K562 (cell line): ENCODE results near the gene AGO1. TPM values are rescaled to one million over a fixed set of nuclear protein-coding genes. Genes with fewer than 3 reads are reported as not detected.

Source experiments
- BRCA1 ChIP-seq, 2 experiments: fragments of 450-650 bp in 1 of 2; sonication (generic) in 1 of 2; formaldehyde crosslinking in 1 of 2; IDR thresholded peaks; 2 replicates each; pipeline versions ENCODE4 v1.5.0 to v1.6.1; 2017 to 2020; ENCODE audit warnings: mild to moderate bottlenecking in 1 of 2, missing genetic modification reagents in 1 of 2
- C11orf30 ChIP-seq: fragments of 450-650 bp; IDR thresholded peaks from 2 replicates; pipeline ENCODE4 v1.6.1; 2016; ENCODE audit warnings: low read depth, mild to moderate bottlenecking
- HDAC2 ChIP-seq: fragments of 450-650 bp; IDR thresholded peaks from 2 replicates; pipeline ENCODE4 v1.6.1; 2016; ENCODE audit warnings: mild to moderate bottlenecking
- L3MBTL2 ChIP-seq: fragments of 450-650 bp; IDR thresholded peaks from 2 replicates; pipeline ENCODE4 v1.6.1; 2016; ENCODE audit warnings: mild to moderate bottlenecking, moderate library complexity
- NRF1 ChIP-seq, 2 experiments: fragments of 450-650 bp; IDR thresholded peaks in 1 of 2; conservative IDR thresholded peaks in 1 of 2; 2 replicates each; pipeline ENCODE4 v1.6.1; 2014; ENCODE audit warnings: mild to moderate bottlenecking in 2 of 2
- POLR2G ChIP-seq: fragments of 200-400 bp; formaldehyde crosslinking; IDR thresholded peaks from 2 replicates; pipeline ENCODE4 v1.6.1; 2017; ENCODE audit warnings: low read depth, mild to moderate bottlenecking, antibody characterized with exemption, low read length, moderate library complexity
- RCOR1 ChIP-seq, 2 experiments: IDR thresholded peaks; 2 replicates each; pipeline ENCODE4 v1.6.1; 2012; ENCODE audit warnings: low read depth in 2 of 2, low read length in 2 of 2, borderline replicate concordance in 1 of 2, improper control_type of control experiment in 1 of 2
- RHOXF2B ChIP-seq: fragments of 250-450 bp; sonication (Bioruptor Pico); conservative IDR thresholded peaks from 2 replicates; pipeline ENCODE4 v1.5.1; 2021
- TRIM24 ChIP-seq, 2 experiments: fragments of 450-650 bp; IDR thresholded peaks; 2 replicates each; pipeline ENCODE4 v1.6.1; 2016
- ZNF212 ChIP-seq: fragments of 450-650 bp; formaldehyde crosslinking; IDR thresholded peaks from 2 replicates; pipeline ENCODE4 v1.4.0; 2020; ENCODE audit warnings: mild to moderate bottlenecking
- ZNF224 ChIP-seq: sonication (generic); formaldehyde crosslinking; IDR thresholded peaks from 2 replicates; pipeline ENCODE4 v1.8.0; 2022; ENCODE audit warnings: mild to moderate bottlenecking, missing genetic modification reagents
- polyA plus RNA-seq, 8 experiments: library from polyadenylated mRNA; depleted of rRNA in 4 of 8; stranded (reverse) in 5 of 8; unstranded in 3 of 8; fragments of >200 nt; fragmentation: Nextera tagmentation in 2 of 8; fragmentation: Illumina TruSeq in 1 of 8; extraction: Ambion mirVana in 2 of 8; extraction: Trizol in 1 of 8; gene quantifications; 2 replicates each; pipeline versions ENCODE4 v1.2.1 to v1.2.3, GENCODE V29; 2011 to 2014; ENCODE audit warnings: inconsistent platforms in 1 of 8, missing spikeins in 1 of 8
- total RNA-seq, 7 experiments: library from RNA; depleted of rRNA in 6 of 7; stranded (reverse); fragments of >200 nt in 6 of 7; fragmentation: Illumina TruSeq in 2 of 7; extraction: Trizol in 2 of 7; gene quantifications; 2 replicates each; pipeline versions ENCODE4 v1.2.1 to v1.2.3, GENCODE V29; 2011 to 2021; ENCODE audit warnings: low replicate concordance in 1 of 7
- TF ChIP-seq, protein P1 (sequence below): fragments of 250-450 bp; sonication (Bioruptor Pico); IDR thresholded peaks from 2 replicates; pipeline ENCODE4 v1.8.0; 2021; ENCODE audit warnings: borderline replicate concordance, mild to moderate bottlenecking, moderate library complexity; ENCODE audit not compliant: poor library complexity, severe bottlenecking
- TF ChIP-seq, protein P2 (sequence below): fragments of 450-650 bp; formaldehyde crosslinking; conservative IDR thresholded peaks from 2 replicates; pipeline ENCODE4 v1.4.0; 2022; ENCODE audit warnings: mild to moderate bottlenecking, missing genetic modification characterization
- TF ChIP-seq, protein P3 (sequence below): fragments of 450-650 bp; IDR thresholded peaks from 2 replicates; pipeline ENCODE4 v1.6.1; 2016; ENCODE audit warnings: antibody characterized with exemption
- TF ChIP-seq, protein P4 (sequence below): fragments of 250-450 bp; sonication (Bioruptor Pico); IDR thresholded peaks from 2 replicates; pipeline ENCODE4 v1.6.1; 2021; ENCODE audit warnings: mild to moderate bottlenecking
- TF ChIP-seq, protein P5 (sequence below): fragments of 250-450 bp; sonication (Bioruptor Pico); IDR thresholded peaks from 2 replicates; pipeline ENCODE4 v1.5.0; 2021; ENCODE audit warnings: mild to moderate bottlenecking, borderline replicate concordance
- TF ChIP-seq, protein P6 (sequence below): fragments of 450-650 bp; IDR thresholded peaks from 2 replicates; pipeline ENCODE4 v1.6.1; 2016; ENCODE audit warnings: low read depth, mild to moderate bottlenecking, moderate library complexity

Gene AGO1
- total and polyA plus RNA-seq, 9 of the 15 experiments (the other 6 are each of a cell fraction or from before 2014, with no cell fraction given) = 7.3 to 64.2 (median 26.0) TPM

DNA sequence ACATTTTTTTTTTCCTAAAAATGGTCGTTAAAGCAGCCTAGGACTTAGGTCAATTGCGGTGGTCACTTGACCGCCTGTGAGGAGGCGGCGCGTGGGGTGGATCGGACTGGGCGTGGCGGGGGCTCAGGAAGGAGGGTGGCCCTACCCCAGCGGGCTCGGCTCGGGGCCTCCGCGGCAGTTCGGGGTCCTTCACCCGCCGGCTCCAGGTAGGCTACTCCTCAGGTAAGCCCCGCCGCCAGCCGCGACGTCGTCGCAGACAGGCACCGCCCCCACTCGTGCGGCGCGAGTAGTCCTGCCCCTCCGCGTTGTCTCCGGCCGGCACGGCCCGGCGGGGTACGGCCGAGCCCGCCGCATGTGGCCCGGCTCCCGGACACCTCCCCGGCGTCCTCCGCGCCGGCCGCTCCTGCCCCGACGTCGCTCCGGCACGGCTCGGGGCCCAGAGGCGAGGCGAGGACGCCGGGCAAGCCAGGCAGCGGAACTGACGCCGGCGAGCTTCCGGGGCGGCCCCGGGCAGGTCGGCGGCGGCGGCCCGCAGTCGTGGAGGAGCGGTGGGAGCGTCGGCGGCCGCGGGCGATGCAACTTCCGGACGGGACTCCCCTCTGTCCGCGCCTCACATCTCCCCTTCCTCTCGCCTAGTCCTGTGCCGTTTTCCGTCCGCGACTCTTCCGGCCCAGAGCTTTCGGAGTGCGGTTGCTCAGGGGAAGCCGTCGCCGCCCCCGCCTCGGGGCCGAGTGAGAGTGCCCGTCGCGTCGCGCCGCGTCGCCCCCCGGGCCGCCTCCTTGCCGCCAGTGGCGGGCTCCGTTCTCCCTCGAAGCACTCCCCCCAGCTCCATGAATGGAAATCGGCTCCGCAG, 47.8 kb downstream of the AGO1 start, which contains the start of gene AGO3 (continued):
- no peak for TF ChIP-seq BRCA1 (IDR thresholded peaks at IDR 0.05)
- peak; percentile 26; the same call in 1 of the 2 replicates for TF ChIP-seq BRCA1 (CRISPR knock-in tag; IDR thresholded peaks at IDR 0.05)
- TF ChIP-seq, protein P1, sequence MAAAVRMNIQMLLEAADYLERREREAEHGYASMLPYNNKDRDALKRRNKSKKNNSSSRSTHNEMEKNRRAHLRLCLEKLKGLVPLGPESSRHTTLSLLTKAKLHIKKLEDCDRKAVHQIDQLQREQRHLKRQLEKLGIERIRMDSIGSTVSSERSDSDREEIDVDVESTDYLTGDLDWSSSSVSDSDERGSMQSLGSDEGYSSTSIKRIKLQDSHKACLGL (CRISPR knock-in tag) = peak; percentile 52
- peak; percentile 91 for TF ChIP-seq L3MBTL2
- TF ChIP-seq, protein P2, sequence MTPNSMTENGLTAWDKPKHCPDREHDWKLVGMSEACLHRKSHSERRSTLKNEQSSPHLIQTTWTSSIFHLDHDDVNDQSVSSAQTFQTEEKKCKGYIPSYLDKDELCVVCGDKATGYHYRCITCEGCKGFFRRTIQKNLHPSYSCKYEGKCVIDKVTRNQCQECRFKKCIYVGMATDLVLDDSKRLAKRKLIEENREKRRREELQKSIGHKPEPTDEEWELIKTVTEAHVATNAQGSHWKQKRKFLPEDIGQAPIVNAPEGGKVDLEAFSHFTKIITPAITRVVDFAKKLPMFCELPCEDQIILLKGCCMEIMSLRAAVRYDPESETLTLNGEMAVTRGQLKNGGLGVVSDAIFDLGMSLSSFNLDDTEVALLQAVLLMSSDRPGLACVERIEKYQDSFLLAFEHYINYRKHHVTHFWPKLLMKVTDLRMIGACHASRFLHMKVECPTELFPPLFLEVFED (CRISPR knock-in tag) = no peak
- TF ChIP-seq RHOXF2B (CRISPR knock-in tag) = no peak
- TF ChIP-seq, protein P3, sequence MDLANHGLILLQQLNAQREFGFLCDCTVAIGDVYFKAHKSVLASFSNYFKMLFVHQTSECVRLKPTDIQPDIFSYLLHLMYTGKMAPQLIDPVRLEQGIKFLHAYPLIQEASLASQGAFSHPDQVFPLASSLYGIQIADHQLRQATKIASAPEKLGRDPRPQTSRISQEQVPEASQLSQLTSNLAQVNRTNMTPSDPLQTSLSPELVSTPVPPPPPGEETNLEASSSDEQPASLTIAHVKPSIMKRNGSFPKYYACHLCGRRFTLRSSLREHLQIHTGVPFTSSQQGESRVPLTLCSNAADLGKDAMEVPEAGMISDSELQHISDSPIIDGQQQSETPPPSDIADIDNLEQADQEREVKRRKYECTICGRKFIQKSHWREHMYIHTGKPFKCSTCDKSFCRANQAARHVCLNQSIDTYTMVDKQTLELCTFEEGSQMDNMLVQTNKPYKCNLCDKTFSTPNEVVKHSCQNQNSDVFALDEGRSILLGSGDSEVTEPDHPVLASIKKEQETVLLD = no peak
- peak; percentile 98 for TF ChIP-seq POLR2G
- TF ChIP-seq, protein P4, sequence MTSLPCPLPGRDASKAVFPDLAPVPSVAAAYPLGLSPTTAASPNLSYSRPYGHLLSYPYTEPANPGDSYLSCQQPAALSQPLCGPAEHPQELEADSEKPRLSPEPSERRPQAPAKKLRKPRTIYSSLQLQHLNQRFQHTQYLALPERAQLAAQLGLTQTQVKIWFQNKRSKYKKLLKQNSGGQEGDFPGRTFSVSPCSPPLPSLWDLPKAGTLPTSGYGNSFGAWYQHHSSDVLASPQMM (CRISPR knock-in tag) = no peak
- TF ChIP-seq ZNF212 (CRISPR knock-in tag) = no peak
- peak in 1 of 2 experiments; percentile 66; a peak in 1 of 4 replicates for TF ChIP-seq RCOR1 (IDR thresholded peaks at IDR 0.05; ENCODE audit: borderline replicate concordance in 1 of 2, low read depth in 2 of 2, low read length in 2 of 2)
- TF ChIP-seq NRF1 (conservative IDR thresholded peaks at IDR 0.05 in 1 of 2, IDR thresholded peaks at IDR 0.05 in 1 of 2) = peak; percentile 68 to 73
- TF ChIP-seq ZNF224 (CRISPR knock-in tag) = peak; percentile 77; the same call in 1 of the 2 replicates
- TF ChIP-seq TRIM24 (IDR thresholded peaks at IDR 0.05) = peak in 1 of 2 experiments; percentile 95; a peak in 2 of 4 replicates
- TF ChIP-seq, protein P5, sequence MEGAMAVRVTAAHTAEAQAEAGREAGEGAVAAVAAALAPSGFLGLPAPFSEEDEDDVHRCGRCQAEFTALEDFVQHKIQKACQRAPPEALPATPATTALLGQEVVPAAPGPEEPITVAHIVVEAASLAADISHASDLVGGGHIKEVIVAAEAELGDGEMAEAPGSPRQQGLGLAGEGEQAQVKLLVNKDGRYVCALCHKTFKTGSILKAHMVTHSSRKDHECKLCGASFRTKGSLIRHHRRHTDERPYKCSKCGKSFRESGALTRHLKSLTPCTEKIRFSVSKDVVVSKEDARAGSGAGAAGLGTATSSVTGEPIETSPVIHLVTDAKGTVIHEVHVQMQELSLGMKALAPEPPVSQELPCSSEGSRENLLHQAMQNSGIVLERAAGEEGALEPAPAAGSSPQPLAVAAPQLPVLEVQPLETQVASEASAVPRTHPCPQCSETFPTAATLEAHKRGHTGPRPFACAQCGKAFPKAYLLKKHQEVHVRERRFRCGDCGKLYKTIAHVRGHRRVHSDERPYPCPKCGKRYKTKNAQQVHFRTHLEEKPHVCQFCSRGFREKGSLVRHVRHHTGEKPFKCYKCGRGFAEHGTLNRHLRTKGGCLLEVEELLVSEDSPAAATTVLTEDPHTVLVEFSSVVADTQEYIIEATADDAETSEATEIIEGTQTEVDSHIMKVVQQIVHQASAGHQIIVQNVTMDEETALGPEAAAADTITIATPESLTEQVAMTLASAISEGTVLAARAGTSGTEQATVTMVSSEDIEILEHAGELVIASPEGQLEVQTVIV (CRISPR knock-in tag) = peak; percentile 76; the same call in 1 of the 2 replicates
- TF ChIP-seq, protein P6, sequence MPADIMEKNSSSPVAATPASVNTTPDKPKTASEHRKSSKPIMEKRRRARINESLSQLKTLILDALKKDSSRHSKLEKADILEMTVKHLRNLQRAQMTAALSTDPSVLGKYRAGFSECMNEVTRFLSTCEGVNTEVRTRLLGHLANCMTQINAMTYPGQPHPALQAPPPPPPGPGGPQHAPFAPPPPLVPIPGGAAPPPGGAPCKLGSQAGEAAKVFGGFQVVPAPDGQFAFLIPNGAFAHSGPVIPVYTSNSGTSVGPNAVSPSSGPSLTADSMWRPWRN = no peak
- TF ChIP-seq C11orf30 = peak; percentile 85
- 0 out of 2 replicates have a peak, but pooled peaks have one; percentile 4 for TF ChIP-seq HDAC2
